ENCODE measurements around the gene CLCN6.

CLCN6 gene, protein sequence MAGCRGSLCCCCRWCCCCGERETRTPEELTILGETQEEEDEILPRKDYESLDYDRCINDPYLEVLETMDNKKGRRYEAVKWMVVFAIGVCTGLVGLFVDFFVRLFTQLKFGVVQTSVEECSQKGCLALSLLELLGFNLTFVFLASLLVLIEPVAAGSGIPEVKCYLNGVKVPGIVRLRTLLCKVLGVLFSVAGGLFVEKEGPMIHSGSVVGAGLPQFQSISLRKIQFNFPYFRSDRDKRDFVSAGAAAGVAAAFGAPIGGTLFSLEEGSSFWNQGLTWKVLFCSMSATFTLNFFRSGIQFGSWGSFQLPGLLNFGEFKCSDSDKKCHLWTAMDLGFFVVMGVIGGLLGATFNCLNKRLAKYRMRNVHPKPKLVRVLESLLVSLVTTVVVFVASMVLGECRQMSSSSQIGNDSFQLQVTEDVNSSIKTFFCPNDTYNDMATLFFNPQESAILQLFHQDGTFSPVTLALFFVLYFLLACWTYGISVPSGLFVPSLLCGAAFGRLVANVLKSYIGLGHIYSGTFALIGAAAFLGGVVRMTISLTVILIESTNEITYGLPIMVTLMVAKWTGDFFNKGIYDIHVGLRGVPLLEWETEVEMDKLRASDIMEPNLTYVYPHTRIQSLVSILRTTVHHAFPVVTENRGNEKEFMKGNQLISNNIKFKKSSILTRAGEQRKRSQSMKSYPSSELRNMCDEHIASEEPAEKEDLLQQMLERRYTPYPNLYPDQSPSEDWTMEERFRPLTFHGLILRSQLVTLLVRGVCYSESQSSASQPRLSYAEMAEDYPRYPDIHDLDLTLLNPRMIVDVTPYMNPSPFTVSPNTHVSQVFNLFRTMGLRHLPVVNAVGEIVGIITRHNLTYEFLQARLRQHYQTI

DNA sequence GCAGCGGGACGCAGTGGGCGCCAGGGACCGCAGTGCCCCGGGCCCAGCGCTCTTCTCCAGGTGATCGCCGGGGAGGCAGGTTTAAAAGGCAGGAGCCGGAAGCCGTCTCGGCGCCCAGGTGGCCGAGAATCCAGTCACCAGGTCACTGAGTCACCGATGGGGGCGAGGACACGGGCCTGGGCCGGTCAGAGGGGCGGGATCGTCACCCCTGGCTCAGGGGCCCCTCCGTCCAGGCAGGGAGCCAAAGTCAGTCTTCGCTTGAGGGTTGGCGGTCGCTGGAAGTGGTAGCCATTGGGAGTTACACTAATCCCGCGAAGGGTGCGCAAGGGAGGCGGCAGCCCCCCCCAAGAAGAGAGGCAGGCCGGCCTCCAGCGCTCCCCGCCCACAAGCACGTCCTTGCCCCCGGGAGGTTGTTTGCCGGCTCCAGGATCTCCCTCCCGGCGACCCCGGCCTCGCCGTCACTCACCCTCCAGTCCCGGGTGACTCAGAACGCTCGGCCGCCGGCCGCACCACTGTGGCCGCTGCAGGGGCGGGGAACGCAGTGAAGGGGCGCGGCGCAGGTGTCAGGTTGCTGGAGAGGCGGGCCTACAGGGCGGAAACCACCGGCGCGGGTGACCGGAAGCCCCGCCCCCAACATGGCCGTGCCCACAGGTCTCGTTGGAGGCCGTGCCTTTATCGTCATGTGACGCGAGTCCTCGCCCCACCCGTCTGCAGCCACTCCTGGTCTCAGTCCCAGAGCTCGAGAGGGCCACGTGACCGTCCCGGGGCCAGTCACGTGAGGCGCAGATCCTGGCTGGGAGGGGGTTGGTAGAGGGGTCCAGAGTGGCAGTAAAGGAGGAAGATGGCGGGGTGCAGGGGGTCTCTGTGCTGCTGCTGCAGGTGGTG, at the start of gene CLCN6, which contains the start of gene MTHFR:
Gene CLCN6, plus strand, starts transcription at position 770 of the 885 bp plus-strand sequence. Its CDS starts 72 bp downstream, at position 842.
Gene MTHFR, minus strand, starts transcription at position 543 of the 885 bp plus-strand sequence. CDS start 2,848 bp downstream, outside the sequence.
- Histone ChIP-seq H3K79me2 (ENCODE audit: insufficient read depth, low read depth) (no peaks in the 10 kb centered on the region; the same call in 1 of the 2 replicates), H3K4me2 (peak within 1 kb of the TSS; percentile 95), H3K4me1 (ENCODE audit: low read depth, poor library complexity, severe bottlenecking) (peaks cover 40% of the 10 kb centered on the region), H3K27ac (peak within 1 kb of the TSS; percentile 44), H4K20me1 (ENCODE audit: insufficient read depth) (no peaks in the 10 kb centered on the region), H3K4me3 (IDR thresholded peaks at IDR 0.05; ENCODE audit: insufficient read depth, low read depth, low read length) (peak within 1 kb of the TSS; percentile 54), H3K27me3 (ENCODE audit: insufficient read depth, low read depth) (no peaks in the 10 kb centered on the region), H3K9ac (peak within 1 kb of the TSS; percentile 60), H3K36me3 (ENCODE audit: insufficient read depth) (no peaks in the 10 kb centered on the region), H2AFZ (ENCODE audit: low read depth) (peak within 1 kb of the TSS; percentile 92)
- TF ChIP-seq, protein P1, sequence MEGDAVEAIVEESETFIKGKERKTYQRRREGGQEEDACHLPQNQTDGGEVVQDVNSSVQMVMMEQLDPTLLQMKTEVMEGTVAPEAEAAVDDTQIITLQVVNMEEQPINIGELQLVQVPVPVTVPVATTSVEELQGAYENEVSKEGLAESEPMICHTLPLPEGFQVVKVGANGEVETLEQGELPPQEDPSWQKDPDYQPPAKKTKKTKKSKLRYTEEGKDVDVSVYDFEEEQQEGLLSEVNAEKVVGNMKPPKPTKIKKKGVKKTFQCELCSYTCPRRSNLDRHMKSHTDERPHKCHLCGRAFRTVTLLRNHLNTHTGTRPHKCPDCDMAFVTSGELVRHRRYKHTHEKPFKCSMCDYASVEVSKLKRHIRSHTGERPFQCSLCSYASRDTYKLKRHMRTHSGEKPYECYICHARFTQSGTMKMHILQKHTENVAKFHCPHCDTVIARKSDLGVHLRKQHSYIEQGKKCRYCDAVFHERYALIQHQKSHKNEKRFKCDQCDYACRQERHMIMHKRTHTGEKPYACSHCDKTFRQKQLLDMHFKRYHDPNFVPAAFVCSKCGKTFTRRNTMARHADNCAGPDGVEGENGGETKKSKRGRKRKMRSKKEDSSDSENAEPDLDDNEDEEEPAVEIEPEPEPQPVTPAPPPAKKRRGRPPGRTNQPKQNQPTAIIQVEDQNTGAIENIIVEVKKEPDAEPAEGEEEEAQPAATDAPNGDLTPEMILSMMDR (conservative IDR thresholded peaks at IDR 0.05; ENCODE audit: low read depth, low read length): no peak

DNA sequence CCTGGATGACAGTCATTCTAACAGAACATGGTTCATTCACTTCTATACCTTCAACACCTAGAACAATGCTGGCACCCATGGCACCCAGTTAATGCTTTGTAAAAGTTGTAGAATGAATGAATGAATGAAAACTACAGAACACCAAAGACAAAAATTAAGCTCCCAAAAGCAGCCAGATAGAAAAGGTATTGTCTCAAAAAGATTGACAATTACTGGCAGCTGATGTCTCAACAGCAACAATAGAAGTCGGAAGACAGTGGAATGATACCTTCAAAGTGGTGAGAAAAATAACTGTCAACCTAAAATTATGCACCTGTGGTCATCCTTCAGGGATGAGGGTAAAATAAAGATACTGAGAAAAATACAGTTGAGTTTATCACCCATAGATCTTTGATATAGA, 48.9 kb upstream of the CLCN6 start:
- H3K4me2 ChIP-seq: no peak overlapping the region
- H3K27me3 ChIP-seq (ENCODE audit: insufficient read depth, low read depth): peaks cover 16% of the 10 kb centered on the region
- TF ChIP-seq, protein P1 (conservative IDR thresholded peaks at IDR 0.05; ENCODE audit: low read depth, low read length): no peak
- no peak overlapping the region for H3K27ac ChIP-seq
- no peaks in the 10 kb centered on the region for H3K79me2 ChIP-seq (ENCODE audit: insufficient read depth, low read depth)
- no peaks in the 10 kb centered on the region for H4K20me1 ChIP-seq (ENCODE audit: insufficient read depth)
- H3K4me1 ChIP-seq (ENCODE audit: low read depth, poor library complexity, severe bottlenecking): no peaks in the 10 kb centered on the region
- no peak overlapping the region for H3K4me3 ChIP-seq (IDR thresholded peaks at IDR 0.05; ENCODE audit: insufficient read depth, low read depth, low read length)
- no peak overlapping the region for H2AFZ ChIP-seq (ENCODE audit: low read depth)
- no peak overlapping the region for H3K9ac ChIP-seq
- no peaks in the 10 kb centered on the region for H3K36me3 ChIP-seq (ENCODE audit: insufficient read depth)

DNA sequence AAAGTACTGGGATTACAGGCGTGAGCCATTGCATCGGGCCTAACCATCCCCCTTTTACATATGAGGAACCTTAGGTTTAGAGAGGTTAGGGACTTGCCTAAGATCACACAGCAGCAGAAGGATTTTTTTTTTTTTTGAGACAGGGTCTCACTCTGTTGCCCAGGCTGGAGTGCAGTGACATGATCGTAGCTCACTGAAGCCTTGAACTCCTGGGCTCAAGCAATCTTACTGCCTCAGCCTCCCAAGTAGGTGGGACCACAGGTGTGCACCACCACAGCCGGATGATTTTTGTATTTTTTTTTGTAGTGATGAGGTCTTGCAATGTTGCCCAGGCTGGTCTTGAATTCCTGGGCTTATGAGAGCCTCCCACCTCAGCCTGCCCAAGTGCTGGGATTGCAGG, 46.2 kb upstream of the CLCN6 start:
- no peak overlapping the region for H3K4me2 ChIP-seq
- no peaks in the 10 kb centered on the region for H3K4me1 ChIP-seq (ENCODE audit: low read depth, poor library complexity, severe bottlenecking)
- H3K27me3 ChIP-seq (ENCODE audit: insufficient read depth, low read depth): peaks cover 36% of the 10 kb centered on the region
- no peaks in the 10 kb centered on the region for H3K36me3 ChIP-seq (ENCODE audit: insufficient read depth)
- H3K27ac ChIP-seq: no peak overlapping the region
- no peak overlapping the region for H3K4me3 ChIP-seq (IDR thresholded peaks at IDR 0.05; ENCODE audit: insufficient read depth, low read depth, low read length)
- H4K20me1 ChIP-seq (ENCODE audit: insufficient read depth): no peaks in the 10 kb centered on the region
- TF ChIP-seq, protein P1 (conservative IDR thresholded peaks at IDR 0.05; ENCODE audit: low read depth, low read length): no peak
- H3K79me2 ChIP-seq (ENCODE audit: insufficient read depth, low read depth): no peaks in the 10 kb centered on the region
- H2AFZ ChIP-seq (ENCODE audit: low read depth): no peak overlapping the region
- H3K9ac ChIP-seq: no peak overlapping the region

DNA sequence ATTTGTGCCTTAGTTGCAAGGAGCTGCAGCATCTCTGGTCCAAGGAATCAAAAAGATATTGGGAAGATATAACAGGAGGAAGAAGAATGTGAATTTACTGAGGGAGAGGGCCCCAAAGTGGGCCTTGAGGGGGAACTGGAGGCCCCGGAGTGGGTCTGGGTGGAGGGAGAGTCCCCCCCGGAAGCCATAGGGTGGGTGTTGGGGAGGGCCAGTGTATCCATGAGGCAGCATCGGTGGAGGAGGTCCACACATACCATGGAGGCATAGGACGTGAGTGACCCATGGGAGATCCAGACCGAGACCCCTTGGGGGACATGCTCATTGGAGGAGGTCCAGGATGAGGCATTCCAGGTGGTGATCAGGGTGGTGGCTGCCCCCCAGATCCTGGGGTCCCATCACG, 44.7 kb upstream of the CLCN6 start:
- TF ChIP-seq, protein P1 (conservative IDR thresholded peaks at IDR 0.05; ENCODE audit: low read depth, low read length): no peak
- H3K27ac ChIP-seq: no peak overlapping the region

More for the DNA sequence above, 44.7 kb upstream of the CLCN6 start:
- H3K4me2 ChIP-seq: no peak overlapping the region
- no peak overlapping the region for H3K9ac ChIP-seq
- no peak overlapping the region for H3K4me3 ChIP-seq (IDR thresholded peaks at IDR 0.05; ENCODE audit: insufficient read depth, low read depth, low read length)
- no peaks in the 10 kb centered on the region for H3K36me3 ChIP-seq (ENCODE audit: insufficient read depth)
- H3K27me3 ChIP-seq (ENCODE audit: insufficient read depth, low read depth): peaks cover 46% of the 10 kb centered on the region
- H2AFZ ChIP-seq (ENCODE audit: low read depth): no peak overlapping the region
- H4K20me1 ChIP-seq (ENCODE audit: insufficient read depth): no peaks in the 10 kb centered on the region
- H3K4me1 ChIP-seq (ENCODE audit: low read depth, poor library complexity, severe bottlenecking): no peaks in the 10 kb centered on the region
- no peaks in the 10 kb centered on the region for H3K79me2 ChIP-seq (ENCODE audit: insufficient read depth, low read depth)

Data from KMS-11 (cell line).